ENCODE results near the gene MTERF1.

DNA sequence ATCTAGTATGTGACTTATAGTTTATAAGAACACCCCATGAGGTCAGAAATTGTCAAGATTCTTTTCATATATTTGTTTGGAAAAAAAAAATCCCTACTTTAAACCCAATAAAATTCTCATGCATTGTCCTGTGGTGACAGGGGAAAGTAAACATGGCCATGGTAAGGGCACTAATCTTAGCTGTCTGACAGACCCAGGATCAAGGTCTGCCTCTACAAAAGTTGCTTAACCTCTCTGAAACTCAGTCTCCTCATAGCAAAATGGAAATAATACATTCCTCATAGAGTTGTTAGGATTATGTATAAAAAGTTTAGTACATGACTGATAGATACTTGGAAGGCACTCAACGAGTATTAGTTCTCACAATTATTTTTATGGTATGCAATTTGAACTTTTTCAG lies 37.9 kb upstream of the MTERF1 start:
- TF ChIP-seq, protein P1, sequence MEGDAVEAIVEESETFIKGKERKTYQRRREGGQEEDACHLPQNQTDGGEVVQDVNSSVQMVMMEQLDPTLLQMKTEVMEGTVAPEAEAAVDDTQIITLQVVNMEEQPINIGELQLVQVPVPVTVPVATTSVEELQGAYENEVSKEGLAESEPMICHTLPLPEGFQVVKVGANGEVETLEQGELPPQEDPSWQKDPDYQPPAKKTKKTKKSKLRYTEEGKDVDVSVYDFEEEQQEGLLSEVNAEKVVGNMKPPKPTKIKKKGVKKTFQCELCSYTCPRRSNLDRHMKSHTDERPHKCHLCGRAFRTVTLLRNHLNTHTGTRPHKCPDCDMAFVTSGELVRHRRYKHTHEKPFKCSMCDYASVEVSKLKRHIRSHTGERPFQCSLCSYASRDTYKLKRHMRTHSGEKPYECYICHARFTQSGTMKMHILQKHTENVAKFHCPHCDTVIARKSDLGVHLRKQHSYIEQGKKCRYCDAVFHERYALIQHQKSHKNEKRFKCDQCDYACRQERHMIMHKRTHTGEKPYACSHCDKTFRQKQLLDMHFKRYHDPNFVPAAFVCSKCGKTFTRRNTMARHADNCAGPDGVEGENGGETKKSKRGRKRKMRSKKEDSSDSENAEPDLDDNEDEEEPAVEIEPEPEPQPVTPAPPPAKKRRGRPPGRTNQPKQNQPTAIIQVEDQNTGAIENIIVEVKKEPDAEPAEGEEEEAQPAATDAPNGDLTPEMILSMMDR (IDR thresholded peaks at IDR 0.05) = no peak
- TF ChIP-seq, protein P2, sequence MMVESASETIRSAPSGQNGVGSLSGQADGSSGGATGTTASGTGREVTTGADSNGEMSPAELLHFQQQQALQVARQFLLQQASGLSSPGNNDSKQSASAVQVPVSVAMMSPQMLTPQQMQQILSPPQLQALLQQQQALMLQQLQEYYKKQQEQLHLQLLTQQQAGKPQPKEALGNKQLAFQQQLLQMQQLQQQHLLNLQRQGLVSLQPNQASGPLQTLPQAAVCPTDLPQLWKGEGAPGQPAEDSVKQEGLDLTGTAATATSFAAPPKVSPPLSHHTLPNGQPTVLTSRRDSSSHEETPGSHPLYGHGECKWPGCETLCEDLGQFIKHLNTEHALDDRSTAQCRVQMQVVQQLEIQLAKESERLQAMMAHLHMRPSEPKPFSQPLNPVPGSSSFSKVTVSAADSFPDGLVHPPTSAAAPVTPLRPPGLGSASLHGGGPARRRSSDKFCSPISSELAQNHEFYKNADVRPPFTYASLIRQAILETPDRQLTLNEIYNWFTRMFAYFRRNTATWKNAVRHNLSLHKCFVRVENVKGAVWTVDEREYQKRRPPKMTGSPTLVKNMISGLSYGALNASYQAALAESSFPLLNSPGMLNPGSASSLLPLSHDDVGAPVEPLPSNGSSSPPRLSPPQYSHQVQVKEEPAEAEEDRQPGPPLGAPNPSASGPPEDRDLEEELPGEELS (CRISPR knock-in tag; IDR thresholded peaks at IDR 0.05) = no peak

Measured in WTC11 (cell line).